Endodermal cell (in vitro differentiated cells): ENCODE measurements around the gene SMIM5. TPM values are rescaled to one million over a fixed set of nuclear protein-coding genes. Genes with fewer than 3 reads are reported as not detected.

ENCODE experiments used
- DNase-seq: peaks from one replicate; pipeline ENCODE4 v3.0.0-alpha.2; 2017
- H3K27ac ChIP-seq: 2 replicates; pipeline ENCODE4 v1.5.1; 2013; ENCODE audit warnings: mild to moderate bottlenecking, low read depth, low read length, moderate library complexity
- H3K27me3 ChIP-seq: 2 replicates; pipeline ENCODE4 v1.6.1; 2013; ENCODE audit warnings: mild to moderate bottlenecking, low read length, moderate library complexity; ENCODE audit not compliant: insufficient read depth, control insufficient read depth, poor library complexity, severe bottlenecking
- H3K36me3 ChIP-seq: 2 replicates; pipeline ENCODE4 v1.7.0; 2013; ENCODE audit warnings: mild to moderate bottlenecking, low read length, moderate library complexity; ENCODE audit not compliant: control insufficient read depth, insufficient read depth
- H3K4me1 ChIP-seq: one replicate; pipeline ENCODE4 v1.7.0; 2013; ENCODE audit warnings: low read length; ENCODE audit not compliant: control insufficient read depth, insufficient read depth
- H3K4me3 ChIP-seq: 2 replicates; pipeline ENCODE4 v1.5.1; 2013; ENCODE audit warnings: mild to moderate bottlenecking, low read length, moderate library complexity
- H3K9ac ChIP-seq: 2 replicates; pipeline ENCODE4 v1.6.1; 2013; ENCODE audit warnings: mild to moderate bottlenecking, low read length, moderate library complexity; ENCODE audit not compliant: poor library complexity, severe bottlenecking; ENCODE audit errors: extremely low read depth
- H3K9me3 ChIP-seq: 2 replicates; pipeline ENCODE4 v1.6.1; 2013; ENCODE audit warnings: mild to moderate bottlenecking, low read length, moderate library complexity; ENCODE audit not compliant: control insufficient read depth
- H3K27ac Mint-ChIP-seq: 2 replicates; pipeline ENCODE4 v1.8.0; 2020; ENCODE audit warnings: mixed read lengths
- H3K27me3 Mint-ChIP-seq: 2 replicates; pipeline ENCODE4 v1.8.0; 2021; ENCODE audit warnings: mild to moderate bottlenecking, mixed read lengths; ENCODE audit not compliant: insufficient read depth
- H3K36me3 Mint-ChIP-seq: 2 replicates; pipeline ENCODE4 v1.8.0; 2020; ENCODE audit warnings: low read depth, mixed read lengths
- H3K4me1 Mint-ChIP-seq: 2 replicates; pipeline ENCODE4 v1.8.0; 2020; ENCODE audit warnings: mixed read lengths
- H3K4me3 Mint-ChIP-seq: 2 replicates; pipeline ENCODE4 v1.8.0; 2020; ENCODE audit warnings: mild to moderate bottlenecking, moderate library complexity, mixed read lengths
- H3K9me3 Mint-ChIP-seq: 2 replicates; pipeline ENCODE4 v1.8.0; 2020; ENCODE audit warnings: mild to moderate bottlenecking, mixed read lengths
- CTCF ChIP-seq: fragments of 200-600 bp; sonication (generic); conservative IDR thresholded peaks from 2 replicates; pipeline ENCODE4 v1.5.0; 2021; ENCODE audit warnings: antibody characterized with exemption, mild to moderate bottlenecking
- WGBS, 2 experiments: methylation state at CpG; one replicate each; pipeline versions ENCODE4 v1.1.5 to v1.1.7; 2013; ENCODE audit warnings: missing lambda C conversion rate in 2 of 2, mixed read lengths in 1 of 2; ENCODE audit not compliant: insufficient coverage in 1 of 2, insufficient read length in 1 of 2; 5-methylcytosine and 5-hydroxymethylcytosine counted together
- total RNA-seq, 2 donors: library from RNA; stranded (reverse); fragmentation: NEBNext Ultra II Directional in 1 of 2; extraction: Animal tissue kit (Norgen Biotek cat#: 25700) in 1 of 2; gene quantifications; 2 replicates in 1 of 2; 3 replicates in 1 of 2; pipeline ENCODE4 v1.2.1, GENCODE V29; 2021

Gene SMIM5
- total RNA-seq, 2 donors from 2014 or later, result 0.40 TPM; not detected in 1

GRCh38 chr17:75670868-75671267, 37.6 kb downstream of the SMIM5 start:
- H3K9me3 ChIP-seq, result no peaks in the 10 kb centered on the region
- Mint-ChIP-seq H3K27me3 (no peaks in the 10 kb centered on the region), H3K36me3 (peaks cover 44% of the 10 kb centered on the region), H3K4me1 (peaks cover 7% of the 10 kb centered on the region), H3K27ac (peak overlapping the region; percentile 45), H3K4me3 (no peak overlapping the region), H3K9me3 (no peaks in the 10 kb centered on the region)
- no peak overlapping the region for H3K4me3 ChIP-seq
- no peak for TF ChIP-seq CTCF
- H3K27ac ChIP-seq, result no peak overlapping the region
- no peaks in the 10 kb centered on the region for H3K27me3 ChIP-seq
- H3K9ac ChIP-seq, result no peak overlapping the region
- no peak for DNase-seq
- 94 to 98% methylated on average over 5 of the region's 5 CpGs for WGBS, 2 experiments
- H3K4me1 ChIP-seq, result no peaks in the 10 kb centered on the region
- peaks cover 61% of the 10 kb centered on the region for H3K36me3 ChIP-seq

GRCh38 chr17:75672011-75672410, 38.8 kb downstream of the SMIM5 start:
- no peak overlapping the region for H3K27ac Mint-ChIP-seq
- no peak overlapping the region for H3K4me3 Mint-ChIP-seq
- no peak overlapping the region for H3K9ac ChIP-seq
- 93 to 94% methylated on average over 4 to 5 of the region's 5 CpGs for WGBS, 2 experiments
- H3K27me3 Mint-ChIP-seq, result no peaks in the 10 kb centered on the region
- no peak overlapping the region for H3K27ac ChIP-seq
- H3K4me1 ChIP-seq, result no peaks in the 10 kb centered on the region
- no peaks in the 10 kb centered on the region for H3K9me3 Mint-ChIP-seq
- H3K36me3 ChIP-seq, result peaks cover 73% of the 10 kb centered on the region
- peaks cover 5% of the 10 kb centered on the region for H3K4me1 Mint-ChIP-seq
- no peaks in the 10 kb centered on the region for H3K27me3 ChIP-seq
- H3K4me3 ChIP-seq, result no peak overlapping the region
- H3K9me3 ChIP-seq, result no peaks in the 10 kb centered on the region
- no peak for TF ChIP-seq CTCF
- no peak for DNase-seq
- peaks cover 50% of the 10 kb centered on the region for H3K36me3 Mint-ChIP-seq

DNA sequence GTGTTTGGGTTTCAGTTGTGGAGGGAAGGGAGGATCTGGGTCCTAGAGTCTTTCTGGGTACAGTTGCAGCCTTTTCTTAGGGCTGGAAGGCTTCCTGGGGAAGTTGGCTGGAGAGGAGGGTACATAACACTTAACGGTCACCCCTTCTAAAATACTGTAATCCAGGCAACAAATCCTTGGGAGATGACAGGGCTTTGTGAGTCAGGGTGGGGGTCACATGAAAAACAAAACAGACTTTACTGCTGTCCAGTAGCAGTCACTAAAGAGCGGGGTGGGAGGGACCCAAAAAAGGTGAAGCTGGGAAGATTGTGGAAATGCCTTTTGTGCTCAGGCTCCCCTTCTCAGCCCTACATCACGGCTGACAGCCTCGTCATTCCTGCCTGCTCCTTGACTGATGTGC, 40.3 kb downstream of the SMIM5 start:
- H3K36me3 ChIP-seq, result peaks cover 79% of the 10 kb centered on the region
- Mint-ChIP-seq H3K27ac (no peak overlapping the region), H3K36me3 (peaks cover 54% of the 10 kb centered on the region)

More for the DNA sequence above, 40.3 kb downstream of the SMIM5 start:
- no peak overlapping the region for H3K4me3 Mint-ChIP-seq
- Histone ChIP-seq H3K27ac (no peak overlapping the region), H3K9ac (no peak overlapping the region), H3K27me3 (no peaks in the 10 kb centered on the region), H3K4me3 (no peak overlapping the region), H3K4me1 (no peaks in the 10 kb centered on the region), H3K9me3 (no peaks in the 10 kb centered on the region)
- DNase-seq, result no peak
- no peaks in the 10 kb centered on the region for H3K27me3 Mint-ChIP-seq
- no peak for TF ChIP-seq CTCF
- 77 to 97% methylated on average over 2 to 4 of the region's 4 CpGs for WGBS, 2 experiments
- no peaks in the 10 kb centered on the region for H3K9me3 Mint-ChIP-seq
- peaks cover under 1% of the 10 kb centered on the region for H3K4me1 Mint-ChIP-seq
